Stimulated activated CD4-positive, alpha-beta T cell treated with anti-CD3 and anti-CD28 coated beads, TNF-alpha, amount 100 ng/mL, for 4 hours (primary cell): ENCODE data around the gene FARSB.
"Not testable (repeated sequence)": the region's sequence is repeated elsewhere in the genome, so short reads cannot be mapped to it uniquely, and the experiment has no call there.

Source experiments
- DNase-seq, 3 experiments: peaks; one replicate each; pipeline ENCODE4 v3.0.0-alpha.2; 2020; ENCODE audit warnings: low read depth in 3 of 3

Gene FARSB

DNA sequence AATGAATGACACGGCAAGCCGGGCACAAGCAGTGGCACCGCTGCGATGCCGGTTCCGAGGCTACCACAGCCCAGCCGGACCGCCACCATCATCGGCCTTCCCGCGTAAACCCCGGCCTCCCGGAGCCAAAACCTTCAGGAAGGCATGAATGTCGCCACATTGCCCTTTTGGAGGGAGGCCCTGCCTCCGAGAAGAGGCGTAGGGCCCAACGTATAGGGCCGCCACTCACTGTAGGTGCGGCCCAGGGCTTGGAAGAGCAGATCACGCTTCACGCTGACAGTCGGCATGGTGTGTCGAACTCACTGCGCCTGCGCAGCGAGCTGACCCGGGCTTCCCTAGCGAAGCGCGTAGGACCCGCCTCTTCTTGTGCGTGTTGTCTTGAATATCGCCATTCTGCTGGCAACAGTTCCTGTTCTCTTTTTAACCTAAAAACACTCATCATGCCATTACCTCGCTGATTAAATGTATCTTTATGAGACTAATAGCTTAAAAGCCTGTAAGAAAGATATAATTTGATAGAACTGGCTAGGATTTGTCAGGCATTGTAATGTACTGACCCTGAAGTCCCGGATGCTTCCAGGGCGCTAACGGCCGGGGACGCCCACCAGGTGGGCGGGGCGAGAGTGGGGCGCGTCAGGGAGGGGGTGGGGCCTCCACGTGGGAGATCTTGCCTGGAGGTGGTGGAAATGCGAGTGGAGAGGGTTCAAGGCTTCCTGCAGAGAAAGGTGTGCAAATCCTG lies at the start of gene FARSB:
TSS of gene FARSB (minus strand) at position 306 of the 739 bp plus-strand sequence. CDS start at position 287, 19 bp downstream.
- peak; percentile 87 to 90 (median 88) for DNase-seq

DNA sequence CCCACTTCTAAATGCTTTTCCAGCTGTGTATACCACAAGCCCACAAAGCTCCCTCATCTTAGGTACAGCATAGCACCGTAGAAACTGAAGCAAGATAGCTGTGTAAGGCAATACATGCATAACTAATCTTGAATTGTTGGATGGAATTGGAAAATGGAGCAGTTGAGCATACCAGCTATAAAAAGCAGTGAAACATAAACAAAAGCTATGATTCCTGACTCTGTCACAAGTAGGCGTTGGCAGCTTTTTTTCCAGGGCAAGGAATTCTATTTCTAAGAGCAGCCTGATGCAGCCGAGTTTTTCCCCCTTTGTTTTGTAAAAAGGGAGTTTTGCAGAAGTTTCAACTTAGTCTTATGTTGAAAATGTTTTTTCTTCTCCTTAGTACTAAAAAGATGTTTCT lies 48.0 kb upstream of the FARSB start:
- DNase-seq, result no peak

- DNase-seq, result no peak
These were observed 47.2 kb upstream of the FARSB start for GRCh38 chr2:222703091-222703490.

DNA sequence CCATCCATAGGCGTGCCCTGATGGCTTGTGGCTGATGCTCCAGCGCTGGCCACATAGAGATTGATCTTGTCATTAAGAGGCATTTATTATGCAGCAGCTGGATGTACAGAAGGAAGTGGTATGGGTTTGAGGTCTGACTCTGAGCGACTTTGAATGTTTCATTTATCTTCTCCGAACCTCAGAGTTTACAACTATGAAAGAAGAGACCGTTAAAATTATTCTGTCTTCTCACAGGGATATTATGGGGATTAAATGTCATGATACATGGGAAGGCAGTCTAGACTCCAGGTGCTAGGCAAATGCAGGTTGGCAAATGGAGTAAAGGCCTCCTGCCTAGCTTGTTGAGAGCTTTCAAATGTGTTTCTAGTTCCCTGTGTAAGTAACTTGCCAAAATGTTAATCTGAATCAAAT lies 45.8 kb upstream of the FARSB start:
- DNase-seq, result no peak

DNA sequence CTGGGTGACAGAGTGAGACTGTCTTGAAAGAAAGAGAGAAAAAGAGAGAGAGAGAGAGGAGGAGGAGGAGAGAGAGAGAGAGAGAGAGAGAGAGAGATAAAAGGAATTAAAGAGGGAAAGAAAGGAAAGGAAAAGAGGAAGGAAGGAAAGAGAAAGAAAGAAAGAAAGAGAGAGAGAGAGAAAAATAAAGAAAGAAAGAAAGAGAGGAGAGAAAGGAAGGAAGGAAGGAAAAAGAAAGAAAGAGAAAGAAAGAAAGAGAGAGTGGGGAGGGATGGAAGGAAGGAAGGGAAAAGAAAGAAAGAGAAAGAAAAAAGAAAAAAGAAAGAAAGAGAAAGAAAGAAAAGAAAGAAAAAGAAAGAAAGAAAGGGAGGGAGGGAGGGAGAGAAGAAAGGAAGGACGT lies 45.3 kb upstream of the FARSB start:
- DNase-seq, result no peak

DNA sequence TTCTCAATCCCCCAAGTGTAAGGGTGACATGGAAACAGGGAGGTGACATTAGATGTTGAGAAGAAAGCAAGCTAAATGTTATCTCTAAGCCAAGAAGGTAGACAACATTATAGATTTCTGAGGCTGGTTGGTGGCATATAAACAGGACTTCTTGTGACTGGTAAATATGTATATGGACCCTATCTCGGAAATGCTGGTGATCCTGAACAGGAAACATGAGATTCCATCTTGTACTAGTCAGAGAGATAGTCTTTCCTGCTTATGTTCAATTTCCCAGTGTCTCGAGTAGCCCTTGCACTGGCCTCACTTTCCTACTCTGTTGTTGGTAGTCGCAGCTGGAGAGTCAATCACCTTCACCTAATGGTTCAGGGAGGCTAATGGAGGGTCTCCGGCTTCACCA lies 42.4 kb upstream of the FARSB start:
- no peak for DNase-seq

DNA sequence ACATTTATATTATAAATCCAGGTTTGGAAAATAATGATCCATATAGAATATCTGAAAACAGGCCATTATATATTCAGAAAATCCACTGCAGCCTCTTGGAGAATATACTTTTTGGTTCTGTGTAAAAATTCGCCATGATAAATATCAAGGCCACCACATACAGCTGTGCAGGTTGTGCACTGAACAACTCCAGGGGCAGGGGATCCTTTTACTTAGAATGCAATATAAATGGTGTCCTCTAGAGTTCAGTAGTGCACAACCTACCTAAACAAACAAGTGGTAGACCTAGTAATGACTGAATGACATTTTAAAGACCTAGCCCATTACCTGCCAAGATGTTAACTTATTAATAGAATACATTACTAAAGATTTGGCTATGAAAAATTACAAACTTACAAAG lies 37.9 kb upstream of the FARSB start:
- DNase-seq, result no peak

- not testable (repeated sequence) for DNase-seq
These were observed 37.5 kb upstream of the FARSB start for GRCh38 chr2:222693413-222693812.

DNA sequence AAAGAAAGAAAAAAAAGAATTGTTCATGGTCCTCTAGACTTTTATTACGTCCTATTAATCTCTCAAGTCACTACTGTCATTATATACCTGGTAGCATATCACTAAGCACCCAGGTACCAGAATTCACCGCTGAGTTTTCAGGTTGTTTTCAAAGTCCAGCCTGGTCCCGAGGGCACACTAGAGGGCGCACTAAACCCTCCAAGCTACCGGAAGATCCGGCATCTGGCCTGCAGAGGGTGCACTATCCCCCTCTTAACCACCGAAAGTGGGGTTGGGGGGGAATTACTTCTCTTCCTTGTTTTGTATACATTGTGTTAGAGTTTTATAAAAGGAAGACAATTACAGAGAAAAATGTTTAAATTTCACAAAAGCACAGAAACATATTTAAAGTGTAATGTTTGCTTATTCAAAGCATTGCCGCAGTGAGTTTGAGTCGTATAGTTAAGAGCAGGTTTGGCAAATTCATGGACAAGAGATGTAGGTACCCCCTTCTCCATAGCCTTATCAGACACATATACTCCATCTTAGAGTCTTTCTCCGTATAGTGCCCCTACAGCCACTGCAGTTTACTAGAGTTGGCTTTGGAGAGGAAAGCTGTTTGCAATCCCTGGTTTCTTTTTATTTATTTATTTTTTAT lies 34.8 kb upstream of the FARSB start:
- DNase-seq, result peak; percentile 23 to 36 (median 31)

DNA sequence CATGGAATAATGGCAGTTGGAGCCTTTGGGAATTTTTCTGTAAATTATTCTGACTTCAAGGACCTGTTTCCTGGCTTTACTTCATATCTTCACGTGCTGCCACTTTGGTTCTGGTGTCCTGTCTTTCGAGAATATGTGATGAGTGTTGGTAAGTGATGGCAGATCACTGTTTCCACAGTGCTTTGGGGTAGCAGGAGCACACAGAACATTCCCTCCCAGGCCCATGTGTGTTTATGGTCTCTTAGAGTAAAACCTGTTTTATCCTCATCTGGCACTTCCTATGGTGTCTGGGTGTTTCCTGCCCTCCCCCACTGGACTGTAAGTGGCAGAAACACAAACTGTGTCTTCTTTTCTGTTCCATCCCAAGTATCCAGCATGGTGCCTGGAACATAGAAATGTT lies 33.4 kb upstream of the FARSB start:
- no peak for DNase-seq

GRCh38 chr2:222688917-222689316 lies 33.0 kb upstream of the FARSB start:
- no peak for DNase-seq

- no peak for DNase-seq
These were observed 30.3 kb upstream of the FARSB start for GRCh38 chr2:222686086-222686750.

DNA sequence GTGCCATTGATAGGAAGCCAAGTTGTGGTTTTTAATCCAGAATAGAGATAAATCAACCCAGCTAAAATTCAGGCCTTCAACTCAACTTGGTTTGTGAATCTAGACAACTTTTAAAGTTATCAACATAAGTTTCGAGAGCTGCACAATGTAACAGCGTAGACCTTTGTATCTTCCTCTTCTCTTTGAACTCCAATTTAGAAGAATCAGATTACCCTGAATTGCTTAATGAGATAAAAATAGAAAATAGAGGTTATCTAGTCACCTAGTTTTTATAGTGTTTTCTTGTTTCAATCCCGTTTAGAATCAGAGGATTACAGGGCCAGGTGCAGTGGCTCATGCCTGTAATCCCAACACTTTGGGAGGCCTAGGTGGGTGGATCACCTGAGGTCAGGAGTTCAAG lies 27.9 kb upstream of the FARSB start:
- no peak for DNase-seq

DNA sequence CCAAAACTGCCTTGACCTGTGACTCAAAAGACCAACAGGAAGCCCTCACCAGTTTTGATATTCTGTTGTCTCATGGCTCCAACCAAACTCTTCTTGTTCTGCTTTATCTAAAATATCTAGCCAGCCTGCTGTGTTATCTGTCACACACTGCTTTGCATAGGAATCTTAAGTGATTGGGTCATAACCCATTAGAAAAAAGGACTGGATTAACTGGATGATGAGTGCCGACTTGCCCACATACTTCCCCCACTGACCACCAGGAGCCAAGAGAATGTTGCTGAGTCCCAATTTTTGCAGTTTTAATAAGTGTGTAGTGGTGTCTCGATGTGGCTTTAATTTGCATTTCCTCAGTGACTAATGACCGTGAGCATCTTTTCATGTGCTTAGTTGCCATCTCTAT lies 22.1 kb upstream of the FARSB start:
- no peak for DNase-seq

- no peak for DNase-seq
These were observed 18.0 kb upstream of the FARSB start for GRCh38 chr2:222673883-222674282.

GRCh38 chr2:222673273-222673672 lies 17.4 kb upstream of the FARSB start:
- DNase-seq, result no peak

GRCh38 chr2:222672068-222672401 lies 16.1 kb upstream of the FARSB start:
- DNase-seq, result no peak

DNA sequence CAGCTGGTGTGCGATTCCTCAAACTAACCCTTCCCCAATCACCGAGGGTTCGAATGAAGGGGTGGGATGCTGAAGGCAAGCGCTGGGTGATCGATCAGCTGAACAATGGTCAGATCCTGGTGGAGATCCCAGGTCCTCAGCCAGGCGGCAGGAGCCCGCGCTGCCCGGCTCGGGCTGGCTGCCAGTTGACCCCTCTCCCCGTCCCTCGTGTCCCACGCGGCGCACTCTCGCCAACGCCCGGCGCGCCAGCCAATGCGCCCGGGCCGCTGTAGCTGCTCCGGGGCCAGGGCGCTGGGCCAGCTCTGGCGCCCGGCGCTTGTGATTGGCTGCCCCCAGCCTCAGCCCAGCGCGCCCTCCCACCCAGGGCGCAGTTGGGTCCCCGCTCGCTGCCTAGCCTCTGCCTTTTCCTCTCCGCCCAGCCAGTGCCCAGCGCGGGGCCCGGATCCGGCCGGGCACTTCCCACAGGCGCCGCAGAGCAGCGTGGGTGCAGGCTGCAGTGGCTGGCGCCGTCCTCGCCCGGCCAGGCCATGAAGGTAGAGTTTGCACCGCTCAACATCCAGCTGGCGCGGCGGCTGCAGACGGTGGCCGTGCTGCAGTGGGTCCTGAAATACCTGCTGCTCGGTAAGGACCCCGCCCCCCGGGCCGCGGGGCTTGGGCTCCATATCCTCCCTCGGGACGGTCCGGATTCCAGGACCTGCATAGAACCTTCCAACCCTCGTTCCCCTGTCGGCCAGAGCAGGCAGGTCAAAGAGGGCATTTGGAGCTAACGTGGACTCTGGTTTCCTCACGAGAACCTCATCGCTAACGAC lies 15.6 kb upstream of the FARSB start, which contains the start of gene MOGAT1:
TSS of gene MOGAT1 (plus strand) at position 400 of the 809 bp plus-strand sequence. CDS start at position 528, 128 bp downstream.
- no peak for DNase-seq

GRCh38 chr2:222670191-222671038 lies 14.5 kb upstream of the FARSB start:
- DNase-seq, result no peak

- DNase-seq, result no peak
These were observed 13.5 kb upstream of the FARSB start for GRCh38 chr2:222669353-222669752.

GRCh38 chr2:222668494-222669154 lies 12.7 kb upstream of the FARSB start:
- DNase-seq, result no peak
